HG03432 (cell line): ENCODE data around the gene KCNK1.
"Not testable (repeated sequence)": the region's sequence is repeated elsewhere in the genome, so short reads cannot be mapped to it uniquely, and the experiment has no call there.

Experiments
- ATAC-seq: cut with Tn5 transposase; IDR thresholded peaks from one replicate; pipeline ENCODE4 v1.9.1; 2021; ENCODE audit warnings: mild to moderate bottlenecking, moderate library complexity; ENCODE audit not compliant: unreplicated experiment

The KCNK1 gene

GRCh38 chr1:233664804-233665574, 51.1 kb downstream of the KCNK1 start:
- no peak for ATAC-seq

GRCh38 chr1:233665575-233666270, 51.8 kb downstream of the KCNK1 start:
- no peak for ATAC-seq

DNA sequence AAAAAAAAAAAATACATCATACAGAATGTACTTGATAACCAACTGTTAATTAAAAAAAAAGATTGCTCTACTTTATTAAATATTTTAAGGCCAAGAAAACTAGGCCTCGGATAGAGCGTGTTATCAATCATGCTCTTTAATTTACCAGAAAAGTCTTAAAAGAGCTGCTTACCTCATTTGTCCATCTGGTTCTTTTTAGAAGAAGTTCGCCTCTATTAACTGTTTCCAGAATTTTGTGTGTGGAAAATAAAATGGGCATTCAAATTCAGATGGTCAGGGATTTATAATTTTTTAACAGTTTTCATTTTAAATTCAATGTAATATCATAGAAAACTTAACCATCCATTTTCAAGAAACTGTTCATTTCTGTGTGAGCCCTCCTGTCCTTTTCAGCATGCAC, 53.8 kb downstream of the KCNK1 start:
- no peak for ATAC-seq

DNA sequence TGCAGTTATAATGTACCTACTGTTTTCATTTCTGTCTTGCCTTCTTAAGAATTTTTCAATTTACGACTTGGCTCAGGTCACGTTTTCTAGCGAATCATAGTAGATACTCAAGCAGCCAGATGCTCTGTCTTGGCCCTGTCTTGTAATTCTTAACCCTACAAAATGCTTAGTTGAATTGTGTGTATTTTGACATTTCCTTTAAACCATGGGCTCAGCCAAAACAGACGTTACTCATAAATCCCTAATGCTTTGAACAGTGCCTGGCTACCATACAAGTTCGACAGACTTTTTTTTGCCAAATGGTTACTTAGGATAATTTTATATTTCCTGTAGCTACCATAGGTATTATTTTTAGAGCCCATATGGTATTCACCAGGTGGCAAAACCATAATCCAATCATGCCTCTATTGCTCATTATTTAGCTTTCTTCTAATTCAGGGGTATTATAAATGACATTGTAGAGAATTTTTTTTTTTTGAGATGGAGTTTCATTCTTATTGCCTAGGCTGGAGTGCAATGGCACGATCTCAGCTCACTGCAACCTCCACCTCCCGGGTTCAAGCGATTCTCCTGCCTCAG, 54.3 kb downstream of the KCNK1 start:
- ATAC-seq: no peak

GRCh38 chr1:233668725-233669294, 54.9 kb downstream of the KCNK1 start:
- ATAC-seq: peak; percentile 67

DNA sequence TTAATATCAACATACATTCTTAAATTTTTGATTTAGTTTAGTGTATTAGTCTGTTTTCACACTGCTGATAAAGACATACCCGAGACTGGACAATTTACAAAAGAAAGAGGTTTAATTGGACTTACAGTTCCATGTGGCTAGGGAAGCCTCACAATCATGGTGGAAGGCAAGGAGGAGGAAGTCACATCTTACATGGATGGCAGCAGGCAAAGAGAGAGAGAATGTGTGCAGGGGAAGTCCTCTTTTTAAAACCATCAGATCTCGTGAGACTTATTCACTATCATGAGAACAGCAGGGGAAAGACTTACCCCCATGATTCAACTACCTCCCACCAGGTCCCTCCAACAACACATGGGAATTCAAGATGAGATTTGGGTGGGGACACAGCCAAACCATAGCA, 56.5 kb downstream of the KCNK1 start:
- ATAC-seq: not testable (repeated sequence)

DNA sequence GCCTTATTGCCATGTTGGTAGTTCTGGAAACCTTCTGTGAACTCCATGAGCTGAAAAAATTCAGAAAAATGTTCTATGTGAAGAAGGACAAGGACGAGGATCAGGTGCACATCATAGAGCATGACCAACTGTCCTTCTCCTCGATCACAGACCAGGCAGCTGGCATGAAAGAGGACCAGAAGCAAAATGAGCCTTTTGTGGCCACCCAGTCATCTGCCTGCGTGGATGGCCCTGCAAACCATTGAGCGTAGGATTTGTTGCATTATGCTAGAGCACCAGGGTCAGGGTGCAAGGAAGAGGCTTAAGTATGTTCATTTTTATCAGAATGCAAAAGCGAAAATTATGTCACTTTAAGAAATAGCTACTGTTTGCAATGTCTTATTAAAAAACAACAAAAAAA, 57.4 kb downstream of the KCNK1 start:
- ATAC-seq: no peak

DNA sequence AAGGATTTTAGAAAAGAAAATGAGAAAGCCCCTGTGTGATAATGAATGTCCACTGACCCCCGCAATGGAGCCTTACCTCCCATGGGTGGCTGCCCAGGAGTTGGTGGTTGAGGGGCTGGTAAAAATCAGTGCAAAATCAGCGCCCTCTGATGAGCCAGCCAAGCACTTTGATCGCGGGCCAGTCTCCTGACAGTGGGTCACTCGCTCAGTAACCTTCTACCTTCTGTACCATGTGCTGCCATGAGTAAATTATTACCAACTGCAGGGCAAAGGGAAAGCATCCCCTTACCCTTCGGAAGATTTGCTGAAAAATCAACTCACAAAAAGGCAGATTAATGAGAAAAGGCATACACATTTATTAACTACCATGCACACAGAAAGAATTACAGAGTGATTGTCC, 58.8 kb downstream of the KCNK1 start:
- ATAC-seq: no peak

DNA sequence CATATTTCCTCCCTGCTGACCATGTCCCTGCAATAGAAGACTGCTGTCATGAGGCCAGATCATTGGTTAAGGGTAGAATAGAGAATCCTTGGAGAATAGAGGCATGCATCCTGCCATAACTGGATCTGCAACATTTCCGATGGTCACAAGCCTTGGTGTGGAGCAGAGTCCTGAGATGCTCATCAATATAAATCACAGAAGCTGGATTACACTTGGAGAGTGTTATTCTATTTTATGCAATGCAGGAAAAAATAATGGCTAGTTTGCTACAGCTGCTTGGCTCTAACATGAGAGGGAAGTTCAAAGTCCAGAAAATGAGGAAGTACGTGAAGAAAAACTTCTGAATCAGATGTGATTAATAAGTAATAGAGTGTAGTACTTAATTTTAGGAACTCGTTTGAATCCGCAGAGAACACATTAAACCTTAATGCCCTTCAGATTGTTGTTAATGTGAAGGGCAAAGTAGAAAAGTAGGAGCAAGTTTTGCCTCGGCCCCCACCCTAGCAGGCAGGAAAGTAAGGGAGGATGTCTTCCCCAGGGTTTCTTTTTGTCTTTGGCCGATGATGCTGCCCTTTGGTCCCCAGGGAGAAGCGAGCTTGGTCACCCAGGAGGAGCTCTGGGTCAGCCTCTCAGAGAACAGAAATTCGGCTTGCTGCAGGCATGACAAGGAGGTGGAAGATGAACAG, 59.5 kb downstream of the KCNK1 start:
- peak; percentile 47 for ATAC-seq

GRCh38 chr1:233673947-233674431, 60.1 kb downstream of the KCNK1 start:
- peak; percentile 4 for ATAC-seq

- ATAC-seq: no peak
These were observed 61.5 kb downstream of the KCNK1 start for GRCh38 chr1:233675446-233675845.

DNA sequence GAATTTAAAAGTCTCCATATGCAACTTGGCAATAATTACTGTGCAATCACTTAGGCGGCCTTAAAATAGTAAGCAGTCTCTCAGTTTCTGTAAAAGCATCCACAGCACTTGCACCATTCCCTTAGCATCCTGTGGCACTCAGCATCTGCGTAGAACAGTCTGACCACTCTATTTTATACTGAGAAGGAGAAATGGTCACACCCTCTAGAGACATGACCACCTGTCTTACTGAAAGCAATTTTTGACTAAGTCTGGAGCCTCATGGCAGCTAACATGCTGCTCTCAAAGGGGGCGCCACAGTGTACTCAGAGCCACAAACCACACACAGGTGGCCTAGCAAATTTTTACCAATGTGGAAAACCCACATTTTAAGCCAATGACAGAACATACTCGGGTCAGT, 62.0 kb downstream of the KCNK1 start:
- ATAC-seq: peak; percentile 82

DNA sequence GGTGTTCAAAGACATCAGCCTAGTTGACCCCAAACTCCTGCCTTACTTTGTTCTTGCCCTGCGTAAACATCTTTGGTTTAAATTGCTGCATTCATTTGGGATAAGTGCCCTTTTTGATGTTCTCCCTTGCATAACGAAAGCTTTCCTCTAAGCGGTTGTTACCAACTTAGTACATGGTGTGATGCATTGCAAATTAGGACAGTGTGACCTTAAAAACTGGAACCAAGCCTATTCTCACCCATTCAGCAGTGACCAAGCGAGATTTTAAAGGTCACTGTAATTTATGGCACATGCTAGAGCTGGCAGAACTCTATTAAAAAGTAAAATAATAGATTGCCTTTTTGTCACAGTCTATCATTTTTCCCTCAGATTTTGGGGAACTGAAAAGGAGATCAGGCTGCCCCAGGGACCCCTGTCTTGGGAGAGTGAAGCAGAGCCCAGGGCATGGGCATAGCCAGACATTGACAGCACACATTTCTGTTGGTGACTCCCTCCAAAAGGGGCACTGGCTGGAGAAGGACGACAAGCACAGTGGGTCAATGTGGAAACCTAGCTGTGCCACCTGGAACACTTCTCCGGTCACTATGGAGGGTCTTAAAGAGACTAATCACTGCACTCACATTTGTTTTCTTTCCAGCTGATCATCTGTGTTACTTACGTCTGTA, 63.9 kb downstream of the KCNK1 start:
- ATAC-seq: no peak

DNA sequence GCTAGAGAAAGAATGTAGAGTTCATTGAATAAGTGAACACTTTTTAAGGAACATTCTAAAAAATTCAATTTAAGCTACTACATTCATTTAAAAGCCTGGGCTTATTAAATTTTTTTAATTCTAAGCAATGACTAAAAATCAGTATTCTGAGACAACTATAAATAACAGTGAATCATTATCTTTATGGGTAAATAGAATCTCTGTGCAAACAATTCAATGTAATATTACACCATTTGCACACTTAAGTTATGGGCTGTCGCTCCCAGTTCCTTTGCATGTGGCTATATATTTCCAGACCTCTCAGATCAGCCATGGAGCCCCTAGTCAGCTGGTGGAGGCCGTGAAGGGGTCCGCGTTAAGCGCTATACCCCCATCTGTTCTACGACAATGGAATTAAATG, 65.1 kb downstream of the KCNK1 start:
- ATAC-seq: no peak

DNA sequence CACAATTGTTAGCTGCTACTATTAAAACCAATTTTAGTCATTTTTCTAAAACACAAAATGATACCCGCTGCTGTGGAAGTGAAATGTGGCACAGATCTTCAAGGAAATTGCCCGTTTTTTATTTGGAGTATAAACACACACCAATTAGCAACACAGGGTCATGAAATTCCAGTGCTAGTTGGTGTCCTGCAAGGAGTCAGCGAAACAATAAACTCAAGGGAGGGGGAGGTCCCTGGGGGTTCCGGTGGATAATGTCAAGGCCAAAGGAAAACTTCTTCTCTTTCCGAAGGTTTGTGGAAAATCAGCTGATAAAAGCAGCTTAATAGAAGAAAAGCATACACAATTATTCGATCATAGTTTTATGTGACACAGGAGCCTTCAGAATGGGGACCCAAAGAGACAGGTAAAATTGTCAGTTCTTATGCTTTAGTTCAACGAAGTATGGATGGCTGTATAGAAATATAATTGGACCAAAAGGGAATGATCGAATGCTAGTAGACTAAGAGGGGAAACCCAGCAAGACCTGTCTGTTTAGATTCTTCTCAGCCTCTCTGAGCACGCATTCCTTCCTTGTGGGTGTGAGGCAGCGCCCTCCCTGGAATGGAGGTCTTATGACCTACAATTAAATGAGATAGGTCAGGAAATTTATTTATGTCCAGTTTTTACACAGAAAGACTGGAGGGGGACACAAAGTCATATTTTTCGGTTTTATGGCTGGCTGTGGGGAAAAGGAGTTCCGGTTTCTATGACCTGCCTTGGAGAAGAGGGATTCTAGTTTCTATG, 65.9 kb downstream of the KCNK1 start:
- ATAC-seq: no peak

DNA sequence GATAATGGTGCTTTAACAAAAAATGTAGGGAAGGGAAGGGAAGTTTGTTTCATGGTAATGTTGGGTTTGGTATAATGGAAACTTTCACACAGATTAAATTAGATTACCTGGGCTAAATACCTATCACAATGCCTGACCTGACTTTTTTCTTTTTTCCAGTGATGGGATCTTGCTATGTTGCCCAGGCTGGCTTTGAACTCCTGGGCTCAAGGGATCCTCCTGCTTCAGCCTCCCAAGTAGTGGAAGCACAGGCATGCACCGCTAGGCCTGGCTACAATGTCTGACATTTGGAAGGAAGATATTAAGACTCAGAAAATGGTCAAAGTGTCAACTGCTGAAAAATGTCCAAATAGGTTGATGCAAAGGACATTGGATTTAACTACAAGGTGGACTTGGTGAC, 67.4 kb downstream of the KCNK1 start:
- no peak for ATAC-seq

GRCh38 chr1:233686653-233687052, 72.7 kb downstream of the KCNK1 start:
- not testable (repeated sequence) for ATAC-seq

DNA sequence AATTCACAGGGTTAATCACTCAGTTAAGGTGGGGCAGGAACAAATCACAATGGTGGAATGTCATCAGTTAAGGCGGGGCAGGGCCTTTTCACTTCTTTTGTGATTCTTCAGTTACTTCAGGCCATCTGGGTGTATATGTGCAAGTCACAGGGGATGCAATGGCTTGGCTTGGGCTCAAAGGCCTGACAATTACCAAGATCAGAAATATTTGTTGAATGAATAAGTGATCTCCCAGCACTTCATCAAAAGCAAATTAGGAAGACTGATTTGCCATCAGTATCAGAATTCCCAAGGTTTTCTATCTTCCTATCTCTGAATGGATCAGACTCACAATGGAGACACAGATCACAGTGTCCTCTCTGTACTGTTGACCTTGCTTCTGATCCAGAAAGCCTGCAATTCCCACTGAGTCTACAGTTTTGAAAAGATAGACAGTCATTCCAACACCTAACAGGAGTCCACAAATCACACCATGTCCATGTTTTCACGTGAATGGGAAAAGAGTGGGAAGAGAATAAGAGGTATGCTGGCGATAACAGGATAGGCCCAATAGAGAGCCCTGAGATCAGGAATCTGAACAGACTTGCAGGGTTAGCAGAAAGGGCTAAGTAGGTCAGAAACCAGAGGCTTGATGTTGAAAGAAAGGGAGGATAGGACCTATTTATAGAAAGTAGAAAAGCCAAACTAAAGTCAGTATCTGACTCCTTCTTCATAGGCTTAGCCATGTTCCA, 75.3 kb downstream of the KCNK1 start:
- no peak for ATAC-seq

GRCh38 chr1:233689748-233690254, 75.9 kb downstream of the KCNK1 start:
- ATAC-seq: no peak
